GM21576 (cell line): ENCODE data around the gene PRDX3.

Source experiments
- ATAC-seq: cut with Tn5 transposase; IDR thresholded peaks from one replicate; pipeline ENCODE4 v1.9.1; 2021; ENCODE audit warnings: mild to moderate bottlenecking, moderate library complexity; ENCODE audit not compliant: unreplicated experiment

Gene PRDX3

GRCh38 chr10:119178372-119179119 lies at the start of gene PRDX3:
TSS of gene PRDX3 (minus strand) at chr10:119178812. CDS start at chr10:119178790, 22 bp downstream.
- ATAC-seq, result peak; percentile 88

DNA sequence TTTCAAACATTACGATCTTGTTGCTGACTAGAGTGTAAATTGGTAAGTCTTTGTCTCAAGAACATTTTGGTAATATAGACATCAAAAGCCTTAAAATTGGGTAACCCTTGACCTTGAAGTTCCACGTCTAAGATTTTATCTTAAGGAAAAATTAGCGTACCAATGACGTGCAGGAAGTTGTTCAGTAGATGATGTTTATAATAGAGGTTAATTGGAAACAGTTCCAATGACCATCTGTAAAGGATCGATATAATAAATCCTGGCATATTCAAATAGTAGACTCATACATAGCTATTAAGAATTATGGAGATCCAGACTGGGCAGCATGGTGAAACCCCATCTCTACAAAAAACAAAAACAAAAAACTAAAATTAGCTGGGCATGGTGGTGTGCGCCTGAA lies 49.2 kb upstream of the PRDX3 start:
- no peak for ATAC-seq

DNA sequence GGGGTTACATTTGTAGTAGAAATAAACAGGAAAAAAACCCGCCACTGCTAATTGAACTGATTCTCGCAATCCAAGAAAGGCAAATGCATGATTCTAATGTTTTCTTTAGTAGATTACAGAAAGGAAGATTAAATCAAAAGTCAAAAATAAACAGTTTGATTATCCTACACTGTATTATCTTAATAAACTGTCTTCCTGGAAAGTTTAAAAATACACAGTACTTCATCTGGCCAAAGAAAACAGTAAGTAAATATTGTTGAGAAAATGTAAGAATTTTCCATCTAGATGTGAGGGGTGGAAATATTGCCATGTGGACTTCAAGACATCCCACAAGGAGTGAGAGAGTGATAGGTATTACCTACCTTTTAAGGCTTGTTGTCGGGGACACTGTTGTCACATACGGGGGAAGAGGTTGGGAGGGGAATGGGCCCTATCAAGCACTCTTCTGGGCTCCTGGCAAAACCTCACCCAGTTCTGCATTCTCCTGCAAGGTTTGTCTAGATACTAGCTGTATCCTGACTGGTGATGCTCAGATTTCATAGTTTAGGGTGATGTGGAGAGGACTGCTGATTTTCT lies 46.6 kb upstream of the PRDX3 start:
- no peak for ATAC-seq

DNA sequence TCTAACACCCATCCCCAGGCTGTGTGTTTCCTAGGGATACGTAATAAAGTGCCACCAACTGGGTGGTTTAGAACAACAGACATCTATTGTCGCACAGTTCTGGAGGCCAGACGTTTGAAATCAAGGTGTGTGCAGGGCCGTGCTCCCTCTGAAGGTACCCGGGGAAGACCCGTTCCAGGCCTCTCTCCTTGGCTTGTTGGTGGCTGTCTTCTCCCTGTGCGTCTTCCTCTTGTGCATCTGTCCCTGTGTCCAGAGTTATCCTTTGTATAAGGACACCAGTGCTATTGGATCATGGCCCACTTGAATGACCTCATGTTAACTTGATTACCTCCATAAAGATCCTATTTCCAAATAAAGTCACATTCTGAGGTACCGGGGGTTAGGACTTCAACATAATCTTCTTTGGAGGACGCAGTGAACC lies 44.4 kb upstream of the PRDX3 start:
- ATAC-seq, result no peak

- ATAC-seq, result no peak
These were observed 43.9 kb upstream of the PRDX3 start for GRCh38 chr10:119222537-119222936.

- no peak for ATAC-seq
These were observed 43.1 kb upstream of the PRDX3 start for GRCh38 chr10:119221666-119222065.

DNA sequence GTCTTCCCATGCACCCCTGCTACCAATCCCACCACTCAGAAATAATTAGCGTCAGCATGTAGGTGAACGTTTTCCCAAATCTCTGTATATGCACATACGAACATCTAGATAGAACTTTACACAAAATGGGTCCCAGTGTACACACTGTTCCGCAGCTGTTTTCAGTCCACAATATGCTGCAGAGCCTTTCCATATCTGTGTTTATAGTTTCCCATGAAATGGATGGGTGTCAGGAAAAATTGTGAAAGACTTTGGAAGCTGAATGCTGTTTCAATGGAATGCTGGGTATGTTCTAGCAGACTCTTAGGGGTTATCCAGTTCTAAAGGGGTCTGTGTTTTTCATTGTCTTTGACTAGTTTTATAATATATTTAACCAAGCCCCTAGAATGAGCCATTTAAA lies 42.6 kb upstream of the PRDX3 start:
- no peak for ATAC-seq

DNA sequence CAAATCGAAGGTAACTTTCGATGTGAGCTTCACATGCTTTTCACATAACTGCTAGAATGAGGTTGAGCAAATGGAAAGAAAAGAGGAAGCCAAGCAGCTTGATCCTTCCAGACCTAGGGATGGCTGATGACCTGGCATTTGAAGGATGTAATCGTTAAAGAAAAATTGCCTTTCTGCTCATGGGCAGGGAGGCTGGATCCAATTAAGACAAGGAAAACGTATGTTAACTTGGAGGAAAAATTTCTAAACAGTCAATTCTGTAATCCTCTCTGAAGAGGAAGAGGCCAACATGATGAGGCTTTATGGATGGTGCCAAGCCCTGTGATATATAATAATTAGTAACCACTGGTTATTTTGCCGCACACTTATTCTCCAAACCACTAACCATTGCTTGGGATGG lies 41.3 kb upstream of the PRDX3 start:
- ATAC-seq, result no peak

DNA sequence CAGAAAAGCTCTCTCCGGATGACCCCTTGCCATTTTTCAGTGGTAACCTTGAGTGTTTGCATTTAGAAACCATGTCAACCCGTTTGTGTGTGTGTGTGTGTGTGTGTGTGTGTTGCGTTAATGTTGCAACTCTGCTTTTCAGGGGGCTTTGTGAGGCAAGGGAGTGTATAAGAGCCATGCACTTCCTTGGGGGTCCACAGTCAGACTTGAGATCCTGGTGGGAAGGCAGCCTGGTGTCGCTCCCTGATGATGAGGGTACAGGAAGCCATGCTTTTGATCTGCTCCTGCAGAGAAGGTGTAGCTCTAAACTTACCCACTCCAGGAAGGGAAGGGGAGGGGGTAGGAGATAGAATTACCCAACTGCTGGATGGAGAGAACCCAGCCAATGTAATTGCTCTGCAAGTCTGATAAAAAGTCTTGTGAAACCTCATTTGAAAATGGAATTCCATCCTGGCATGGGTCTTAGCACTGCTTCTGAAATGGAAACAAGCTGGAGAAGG lies 39.4 kb upstream of the PRDX3 start:
- no peak for ATAC-seq

- ATAC-seq, result no peak
These were observed 38.8 kb upstream of the PRDX3 start for GRCh38 chr10:119217401-119217800.

GRCh38 chr10:119216127-119216526 lies 37.5 kb upstream of the PRDX3 start:
- ATAC-seq, result no peak

DNA sequence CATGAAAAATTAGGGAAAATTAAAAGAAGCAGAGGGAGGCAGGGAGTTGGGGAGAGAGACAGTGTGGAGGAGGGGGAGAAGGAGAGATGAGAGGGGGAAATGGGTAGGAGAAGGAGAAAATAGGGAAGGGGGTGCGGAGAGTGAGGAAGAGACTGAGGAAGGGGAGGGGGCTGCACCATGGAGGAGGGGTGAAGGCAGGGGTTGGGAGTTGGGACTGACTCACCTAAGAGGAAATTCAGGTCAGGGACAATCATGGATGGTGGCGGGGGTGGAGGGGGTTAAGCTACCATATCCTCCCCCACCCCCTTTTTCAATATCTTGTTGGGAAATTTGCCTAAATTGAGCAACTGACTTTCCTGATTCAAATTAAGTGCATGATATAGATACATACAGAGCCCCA lies 36.8 kb upstream of the PRDX3 start:
- no peak for ATAC-seq

GRCh38 chr10:119211625-119212441 lies 33.2 kb upstream of the PRDX3 start:
- no peak for ATAC-seq

- ATAC-seq, result no peak
These were observed 32.6 kb upstream of the PRDX3 start for GRCh38 chr10:119211176-119211575.

DNA sequence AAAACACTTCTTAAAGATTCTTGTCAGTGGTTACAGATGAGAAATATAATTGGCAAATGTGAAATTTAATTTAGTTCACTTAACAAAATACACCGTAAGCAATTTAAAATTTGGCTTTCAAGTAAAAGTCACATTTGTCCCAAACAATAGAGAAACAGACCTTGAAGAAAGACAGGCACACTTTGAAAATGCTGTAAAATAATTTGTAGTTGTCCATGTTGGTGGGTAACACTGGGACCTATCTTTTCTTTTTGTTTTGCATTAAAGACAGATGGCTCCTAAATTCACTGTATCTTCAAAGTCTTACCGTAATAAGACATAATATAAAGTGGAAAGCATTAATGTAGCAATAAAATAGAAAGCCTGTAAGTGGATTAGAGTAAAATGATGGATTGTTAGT lies 32.0 kb upstream of the PRDX3 start:
- ATAC-seq, result no peak

DNA sequence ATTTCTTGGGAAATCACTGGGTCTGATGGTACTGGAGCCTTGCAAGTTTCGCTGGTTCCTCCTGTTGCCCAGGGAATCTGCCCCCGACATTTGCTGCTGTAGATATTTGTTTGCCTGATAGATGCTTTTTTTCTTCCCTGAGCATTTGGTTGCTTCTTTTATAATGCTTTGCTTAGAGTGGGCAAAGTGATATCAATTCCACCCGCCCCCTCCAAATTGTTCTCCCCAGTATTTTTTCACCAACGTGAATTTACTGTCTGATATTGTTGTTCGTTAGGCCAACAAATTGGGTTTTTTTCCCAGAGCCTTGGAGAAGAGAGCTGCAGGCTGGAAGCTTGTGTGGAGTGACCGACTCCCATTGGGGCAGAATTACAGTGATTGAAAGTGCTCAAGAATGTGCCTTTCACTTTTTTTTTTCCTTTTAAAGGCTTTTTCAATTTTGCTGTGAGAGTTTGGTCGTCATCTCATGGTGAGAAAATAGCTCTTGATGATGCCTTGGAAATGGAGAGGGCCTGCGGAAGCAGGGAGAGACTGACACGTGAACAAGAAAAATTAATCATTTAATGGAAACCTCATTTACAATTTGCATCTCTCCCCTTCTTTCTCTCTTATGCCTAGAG lies 31.2 kb upstream of the PRDX3 start:
- ATAC-seq, result no peak

- no peak for ATAC-seq
These were observed 30.6 kb upstream of the PRDX3 start for GRCh38 chr10:119209035-119209735.

DNA sequence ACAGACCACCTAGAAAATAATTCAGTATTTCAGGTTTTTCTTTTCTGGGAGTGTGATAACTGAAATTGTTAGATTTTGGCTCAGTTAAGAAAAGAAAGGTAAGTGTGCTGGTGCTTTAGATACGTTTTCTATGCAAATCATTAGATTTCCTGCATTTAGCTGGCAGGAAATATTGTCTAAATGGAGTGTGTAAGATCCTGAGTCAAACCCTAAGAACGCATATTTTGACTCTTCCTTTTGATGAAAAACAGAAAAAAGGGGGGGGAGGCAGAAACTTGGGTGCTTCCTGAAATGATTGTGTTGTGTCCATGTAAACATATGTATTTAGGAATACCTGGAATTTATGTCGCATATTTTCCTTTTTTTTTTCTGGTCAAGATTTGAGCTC lies 29.9 kb upstream of the PRDX3 start:
- no peak for ATAC-seq

DNA sequence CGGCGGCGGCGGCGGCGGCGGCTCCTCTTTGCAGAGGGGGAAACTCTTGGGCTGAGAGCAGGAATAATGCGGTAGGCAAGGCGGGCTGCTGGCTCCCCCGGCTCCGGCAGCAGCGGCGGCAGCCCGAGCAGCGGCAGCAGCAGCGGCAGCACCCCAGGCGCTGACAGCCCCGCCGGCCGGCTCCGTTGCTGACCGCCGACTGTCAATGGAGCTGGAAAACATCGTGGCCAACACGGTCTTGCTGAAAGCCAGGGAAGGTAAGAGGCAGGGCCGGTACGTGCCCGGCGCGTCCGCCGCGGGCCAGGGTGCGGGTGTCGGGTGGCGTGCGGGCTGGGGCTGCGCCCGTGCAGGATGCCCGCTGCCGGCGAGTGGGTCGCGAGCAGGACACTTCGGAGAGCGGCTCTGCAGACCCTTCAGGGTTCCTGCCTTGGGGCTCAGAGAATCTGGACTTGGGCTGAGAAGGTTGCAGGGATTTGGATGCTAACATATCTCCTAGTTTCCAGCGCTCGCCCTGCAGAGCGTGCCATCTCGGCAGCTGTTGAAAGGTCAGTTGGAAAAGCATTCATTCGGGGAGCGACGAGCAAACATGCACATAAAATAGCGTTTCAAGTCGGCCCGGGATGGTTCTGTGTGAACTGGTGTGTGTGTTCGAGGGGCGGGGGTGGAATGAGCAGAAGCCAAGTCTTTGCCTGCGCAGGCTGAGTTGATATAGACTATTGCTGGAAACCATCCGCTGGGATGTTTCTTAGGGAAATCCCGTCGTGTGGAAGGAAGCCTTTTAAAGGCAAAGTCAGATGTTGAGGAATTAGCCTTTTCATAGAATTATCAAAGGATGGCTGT lies 29.3 kb upstream of the PRDX3 start:
- ATAC-seq, result peak; percentile 4

GRCh38 chr10:119207366-119207666 lies 28.7 kb upstream of the PRDX3 start, which contains the start of gene GRK5:
TSS of gene GRK5 (plus strand) at chr10:119207571. CDS start at chr10:119207918, 347 bp downstream.
- peak; percentile 69 for ATAC-seq
